Measurements from ENCODE around the gene HLA-DRA. TPM values are rescaled to one million over a fixed set of nuclear protein-coding genes. Genes with fewer than 3 reads are reported as not detected.

HLA-DRA gene
- total RNA-seq, 1 donor from 2014 or later, result 2.3 TPM

GRCh38 chr6:32483968-32484613, 44.4 kb downstream of the HLA-DRA start:
- Histone ChIP-seq H4K20me1 (ENCODE audit: low read depth) (no peaks in the 10 kb centered on the region), H3K27ac (no peak overlapping the region), H3K4me2 (no peak overlapping the region), H3K9ac (no peak overlapping the region), H3K4me1 (no peaks in the 10 kb centered on the region), H3K79me2 (ENCODE audit: low read depth) (no peaks in the 10 kb centered on the region), H3F3A (ENCODE audit: low read depth) (no peaks in the 10 kb centered on the region), H3K27me3 (no peaks in the 10 kb centered on the region), H2AFZ (replicated peaks) (no peak overlapping the region), H3K36me3 (no peaks in the 10 kb centered on the region), H3K4me3 (no peak overlapping the region), H3K9me3 (ENCODE audit: low read depth) (no peaks in the 10 kb centered on the region)
- Mint-ChIP-seq H3K27me3 (ENCODE audit: insufficient read depth, low read depth) (no peaks in the 10 kb centered on the region), H3K9me3 (no peaks in the 10 kb centered on the region), H3K27ac (no peak overlapping the region), H3K36me3 (no peaks in the 10 kb centered on the region), H3K4me1 (no peaks in the 10 kb centered on the region), H3K4me3 (no peak overlapping the region)
- no peak for DNase-seq (ENCODE audit: low spot score)
- TF ChIP-seq, protein P1, sequence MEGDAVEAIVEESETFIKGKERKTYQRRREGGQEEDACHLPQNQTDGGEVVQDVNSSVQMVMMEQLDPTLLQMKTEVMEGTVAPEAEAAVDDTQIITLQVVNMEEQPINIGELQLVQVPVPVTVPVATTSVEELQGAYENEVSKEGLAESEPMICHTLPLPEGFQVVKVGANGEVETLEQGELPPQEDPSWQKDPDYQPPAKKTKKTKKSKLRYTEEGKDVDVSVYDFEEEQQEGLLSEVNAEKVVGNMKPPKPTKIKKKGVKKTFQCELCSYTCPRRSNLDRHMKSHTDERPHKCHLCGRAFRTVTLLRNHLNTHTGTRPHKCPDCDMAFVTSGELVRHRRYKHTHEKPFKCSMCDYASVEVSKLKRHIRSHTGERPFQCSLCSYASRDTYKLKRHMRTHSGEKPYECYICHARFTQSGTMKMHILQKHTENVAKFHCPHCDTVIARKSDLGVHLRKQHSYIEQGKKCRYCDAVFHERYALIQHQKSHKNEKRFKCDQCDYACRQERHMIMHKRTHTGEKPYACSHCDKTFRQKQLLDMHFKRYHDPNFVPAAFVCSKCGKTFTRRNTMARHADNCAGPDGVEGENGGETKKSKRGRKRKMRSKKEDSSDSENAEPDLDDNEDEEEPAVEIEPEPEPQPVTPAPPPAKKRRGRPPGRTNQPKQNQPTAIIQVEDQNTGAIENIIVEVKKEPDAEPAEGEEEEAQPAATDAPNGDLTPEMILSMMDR (IDR thresholded peaks at IDR 0.05), result no peak
- TF ChIP-seq EZH2phosphoT487 (IDR thresholded peaks at IDR 0.05) (no peak), EZH2 (IDR thresholded peaks at IDR 0.05) (no peak)

DNA sequence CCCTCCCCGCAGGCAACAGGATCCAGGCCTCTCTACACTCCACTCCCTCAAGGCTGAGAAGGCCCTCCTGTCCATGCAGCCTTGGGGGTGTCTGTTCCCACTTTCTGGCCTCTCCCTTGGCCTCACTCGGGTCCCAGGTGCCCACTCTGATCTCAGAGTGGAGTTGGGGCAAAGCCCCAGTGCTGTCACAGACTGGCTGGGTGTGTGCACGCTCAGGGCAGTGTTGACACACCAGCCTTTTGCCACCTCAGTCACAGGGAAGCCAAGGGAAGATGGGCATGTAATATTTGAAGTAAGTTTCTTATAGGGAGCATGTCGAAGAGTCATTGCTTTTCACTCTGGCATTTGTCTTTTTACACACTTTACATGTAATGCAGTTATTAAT, 44.9 kb downstream of the HLA-DRA start:
- no peaks in the 10 kb centered on the region for H3K27me3 Mint-ChIP-seq (ENCODE audit: insufficient read depth, low read depth)

GRCh38 chr6:32488083-32488482, 48.4 kb downstream of the HLA-DRA start:
- no peak for TF ChIP-seq EZH2phosphoT487 (IDR thresholded peaks at IDR 0.05)
- TF ChIP-seq, protein P1 (IDR thresholded peaks at IDR 0.05), result no peak
- Mint-ChIP-seq H3K36me3 (no peaks in the 10 kb centered on the region), H3K4me1 (no peaks in the 10 kb centered on the region), H3K4me3 (no peak overlapping the region), H3K27ac (no peak overlapping the region), H3K9me3 (no peaks in the 10 kb centered on the region), H3K27me3 (ENCODE audit: insufficient read depth, low read depth) (no peaks in the 10 kb centered on the region)
- Histone ChIP-seq H4K20me1 (ENCODE audit: low read depth) (no peaks in the 10 kb centered on the region), H3K9me3 (ENCODE audit: low read depth) (no peaks in the 10 kb centered on the region), H3K79me2 (ENCODE audit: low read depth) (no peaks in the 10 kb centered on the region), H3F3A (ENCODE audit: low read depth) (no peaks in the 10 kb centered on the region), H3K36me3 (no peaks in the 10 kb centered on the region), H2AFZ (replicated peaks) (peak overlapping the region; percentile 50), H3K4me3 (no peak overlapping the region), H3K4me2 (no peak overlapping the region), H3K4me1 (no peaks in the 10 kb centered on the region), H3K27me3 (no peaks in the 10 kb centered on the region), H3K9ac (no peak overlapping the region), H3K27ac (no peak overlapping the region)
- DNase-seq (ENCODE audit: low spot score), result no peak

More for the DNA sequence above, 44.9 kb downstream of the HLA-DRA start:
- Mint-ChIP-seq H3K27ac (peak overlapping the region; percentile 15), H3K9me3 (no peaks in the 10 kb centered on the region), H3K4me1 (no peaks in the 10 kb centered on the region), H3K4me3 (no peak overlapping the region), H3K36me3 (no peaks in the 10 kb centered on the region)
- H3K79me2 ChIP-seq (ENCODE audit: low read depth), result no peaks in the 10 kb centered on the region
- no peak overlapping the region for H3K4me2 ChIP-seq
- no peaks in the 10 kb centered on the region for H3K4me1 ChIP-seq
- no peaks in the 10 kb centered on the region for H3F3A ChIP-seq (ENCODE audit: low read depth)
- no peak overlapping the region for H2AFZ ChIP-seq (replicated peaks)
- H4K20me1 ChIP-seq (ENCODE audit: low read depth), result no peaks in the 10 kb centered on the region
- no peak overlapping the region for H3K27ac ChIP-seq
- no peaks in the 10 kb centered on the region for H3K36me3 ChIP-seq
- no peak overlapping the region for H3K9ac ChIP-seq
- no peak overlapping the region for H3K4me3 ChIP-seq
- H3K27me3 ChIP-seq, result no peaks in the 10 kb centered on the region
- TF ChIP-seq, protein P1 (IDR thresholded peaks at IDR 0.05), result no peak
- TF ChIP-seq EZH2phosphoT487 (IDR thresholded peaks at IDR 0.05) (no peak), EZH2 (IDR thresholded peaks at IDR 0.05) (no peak)
- no peaks in the 10 kb centered on the region for H3K9me3 ChIP-seq (ENCODE audit: low read depth)
- DNase-seq (ENCODE audit: low spot score), result no peak

All from neural progenitor cell (in vitro differentiated cells).